SH-SY5Y (cell line): ENCODE data around the gene CCDC88C.

Source experiments
- GATA2 ChIP-seq: IDR thresholded peaks from 2 replicates; pipeline ENCODE4 v1.6.1; 2011; ENCODE audit warnings: mild to moderate bottlenecking, low read depth, low read length
- GATA3 ChIP-seq: IDR thresholded peaks from 2 replicates; pipeline ENCODE4 v1.6.1; 2011; ENCODE audit warnings: low read depth, mild to moderate bottlenecking, low read length, moderate library complexity

- TF ChIP-seq GATA2: no peak
- TF ChIP-seq GATA3: no peak
Measured at GRCh38 chr14:91228112-91229004, 189.3 kb downstream of the CCDC88C start.
